NCI-H524 treated with DMSO at 0.1 percent for 48 hours (cell line): Measurements from ENCODE around the gene SMTN.
"Not testable (repeated sequence)": the region's sequence is repeated elsewhere in the genome, so short reads cannot be mapped to it uniquely, and the experiment has no call there.

Experiments
- DNase-seq: peaks from one replicate; lab custom pipeline; 2025; lab: John Stamatoyannopoulos, UW

SMTN gene

GRCh38 chr22:31073125-31073524 lies 8.0 kb upstream of the SMTN start:
- not testable (repeated sequence) for DNase-seq

- DNase-seq, result not testable (repeated sequence)
Measured at GRCh38 chr22:31073545-31074145, 7.5 kb upstream of the SMTN start.

GRCh38 chr22:31075961-31076360 lies 5.2 kb upstream of the SMTN start:
- DNase-seq, result no peak

GRCh38 chr22:31077681-31078080 lies 3.4 kb upstream of the SMTN start:
- no peak for DNase-seq

DNA sequence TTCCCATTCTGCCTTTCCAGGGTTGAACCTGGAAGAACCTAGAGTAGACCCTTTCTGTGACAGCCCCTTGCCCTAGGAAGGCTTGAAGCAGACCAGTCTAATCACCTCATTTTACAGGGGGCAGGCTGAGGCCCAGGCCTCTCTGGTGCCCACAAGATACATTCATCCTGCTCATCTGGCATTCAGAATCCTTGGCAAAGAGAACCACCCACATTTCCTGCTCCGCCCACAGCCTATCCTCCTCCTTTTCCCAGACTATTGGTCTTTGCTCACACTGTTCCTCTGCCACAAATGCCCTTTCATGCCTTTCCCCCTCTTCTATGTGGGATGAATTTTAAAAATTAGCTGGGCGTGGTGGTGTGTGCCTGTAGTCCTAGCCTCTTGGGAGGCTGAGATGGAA lies 2.7 kb upstream of the SMTN start:
- DNase-seq, result not testable (repeated sequence)

DNA sequence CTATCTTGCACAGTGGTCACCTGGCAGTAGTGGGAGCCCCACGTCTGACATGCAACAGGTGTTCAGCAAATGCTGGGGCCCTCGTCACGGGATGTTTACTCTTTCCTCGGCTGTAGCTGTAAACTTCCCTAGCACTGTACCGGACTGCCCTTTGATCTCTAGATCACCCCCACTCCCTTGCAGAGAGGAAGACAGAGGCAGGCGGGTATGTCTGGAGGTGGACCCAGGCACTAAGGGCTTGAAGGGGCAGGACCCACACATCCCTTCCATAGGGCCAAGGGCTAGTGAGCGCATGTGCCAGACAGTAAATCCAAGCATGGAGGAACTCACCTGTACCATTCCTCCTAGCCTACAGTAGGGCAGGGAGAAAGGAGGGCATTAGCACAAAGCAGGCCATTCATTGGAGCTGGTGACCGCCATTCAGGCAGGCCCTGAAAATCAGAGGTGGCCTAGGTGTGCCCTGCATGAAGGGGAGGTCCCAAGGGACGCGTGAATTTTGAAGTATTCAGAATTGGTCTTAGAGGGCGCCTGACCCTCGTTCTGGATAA lies 1.9 kb upstream of the SMTN start:
- no peak for DNase-seq

DNA sequence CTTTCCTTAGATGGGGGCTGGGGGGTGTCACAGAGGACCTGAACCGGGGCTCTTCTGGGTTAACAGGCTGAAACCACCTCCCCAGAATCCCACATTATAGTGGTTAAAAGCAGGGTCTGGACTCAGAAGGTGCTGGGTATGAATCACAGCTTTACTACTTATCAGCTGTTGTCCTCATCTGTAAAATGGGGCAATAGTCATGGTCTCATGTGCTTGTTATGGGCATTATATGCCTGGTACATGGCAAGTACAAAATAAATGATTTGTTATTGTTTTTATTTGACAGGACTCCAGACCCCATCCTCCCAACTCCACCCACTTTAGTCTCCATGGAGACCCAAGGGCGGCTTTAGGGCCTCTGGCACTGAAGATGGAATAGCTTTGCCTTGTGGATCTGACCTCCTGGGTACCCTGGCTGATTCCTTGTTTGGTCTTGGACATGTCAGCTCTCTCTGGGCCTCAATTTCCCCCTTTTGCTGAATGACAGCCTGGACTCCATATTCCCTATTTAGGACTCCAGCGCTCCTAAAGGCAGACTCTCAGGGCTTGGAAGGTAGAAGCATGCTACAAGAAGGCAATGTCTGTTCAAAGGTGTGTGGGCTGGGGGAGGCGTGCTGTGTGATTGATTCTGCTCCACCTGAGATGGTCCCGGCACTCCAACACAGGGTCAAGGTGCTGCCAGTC lies 812 bp upstream of the SMTN start:
- DNase-seq, result no peak

DNA sequence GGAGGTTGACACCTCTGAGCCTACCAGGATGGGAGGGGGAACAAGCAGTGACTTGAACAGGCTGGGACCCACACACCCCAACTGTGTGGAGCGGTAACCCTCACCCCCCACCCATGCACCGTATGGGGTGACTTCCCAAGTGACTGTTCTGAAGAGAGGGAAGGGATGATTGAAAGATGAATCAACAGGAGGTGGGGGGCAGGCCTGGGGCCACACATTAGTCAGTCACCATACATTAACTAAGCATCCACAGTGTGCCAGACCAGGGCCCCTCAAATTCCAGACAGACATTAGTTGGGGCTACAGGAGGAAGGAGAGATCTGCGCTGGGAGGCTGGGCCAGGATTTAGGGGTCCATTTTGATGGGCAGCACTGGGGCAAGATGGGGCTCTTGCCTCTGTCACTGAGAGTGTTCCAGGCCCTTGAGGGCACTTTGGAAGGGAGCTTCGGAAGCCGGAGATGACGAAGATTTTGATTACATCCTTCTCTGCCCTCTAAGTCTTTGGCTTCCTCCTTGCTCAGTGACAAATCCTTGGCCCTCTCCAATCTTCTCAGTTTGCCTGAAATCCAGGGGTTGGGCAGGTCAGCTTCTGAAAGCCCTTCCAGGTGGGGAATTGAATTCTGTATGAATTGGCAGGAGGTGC lies 966 bp downstream of the SMTN start:
- DNase-seq, result no peak

DNA sequence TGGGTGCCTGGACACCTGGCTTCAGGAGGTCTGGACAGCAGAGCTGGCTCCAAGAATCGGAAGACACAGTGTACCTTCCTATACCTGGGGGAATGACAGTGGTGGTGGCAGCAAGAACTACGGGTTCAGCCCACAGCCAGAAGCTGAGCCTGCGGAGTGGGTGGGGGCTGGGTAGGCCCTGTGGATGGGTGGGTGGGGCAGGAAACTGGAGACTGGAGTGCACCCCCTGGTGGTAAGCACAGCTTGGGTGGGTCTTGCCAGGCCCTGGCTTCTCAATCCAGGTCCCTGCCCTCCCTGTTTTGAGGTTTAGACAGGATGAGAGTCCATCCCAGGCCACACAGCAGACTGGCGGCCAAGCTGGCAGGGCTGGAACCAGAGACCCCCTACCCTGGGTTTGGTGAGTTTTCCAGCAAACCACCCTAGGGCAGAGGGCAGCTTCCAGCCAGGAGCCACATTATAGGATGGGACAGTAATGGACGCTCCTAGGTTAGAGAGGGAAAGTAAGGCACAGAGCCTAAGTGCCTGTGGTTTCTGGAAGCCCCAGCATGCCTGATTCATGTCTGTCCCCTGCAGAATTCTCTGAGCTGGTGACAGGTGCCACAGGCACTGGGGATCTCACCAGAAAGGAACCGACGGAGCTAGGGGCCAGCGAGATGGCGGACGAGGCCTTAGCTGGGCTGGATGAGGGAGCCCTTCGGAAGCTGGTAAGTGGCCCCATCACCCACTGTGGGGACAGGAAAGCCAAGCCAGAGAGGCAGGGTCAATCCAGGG lies 1.7 kb downstream of the SMTN start:
- no peak for DNase-seq

- DNase-seq, result no peak
Measured at GRCh38 chr22:31083377-31083768, 2.3 kb downstream of the SMTN start.

DNA sequence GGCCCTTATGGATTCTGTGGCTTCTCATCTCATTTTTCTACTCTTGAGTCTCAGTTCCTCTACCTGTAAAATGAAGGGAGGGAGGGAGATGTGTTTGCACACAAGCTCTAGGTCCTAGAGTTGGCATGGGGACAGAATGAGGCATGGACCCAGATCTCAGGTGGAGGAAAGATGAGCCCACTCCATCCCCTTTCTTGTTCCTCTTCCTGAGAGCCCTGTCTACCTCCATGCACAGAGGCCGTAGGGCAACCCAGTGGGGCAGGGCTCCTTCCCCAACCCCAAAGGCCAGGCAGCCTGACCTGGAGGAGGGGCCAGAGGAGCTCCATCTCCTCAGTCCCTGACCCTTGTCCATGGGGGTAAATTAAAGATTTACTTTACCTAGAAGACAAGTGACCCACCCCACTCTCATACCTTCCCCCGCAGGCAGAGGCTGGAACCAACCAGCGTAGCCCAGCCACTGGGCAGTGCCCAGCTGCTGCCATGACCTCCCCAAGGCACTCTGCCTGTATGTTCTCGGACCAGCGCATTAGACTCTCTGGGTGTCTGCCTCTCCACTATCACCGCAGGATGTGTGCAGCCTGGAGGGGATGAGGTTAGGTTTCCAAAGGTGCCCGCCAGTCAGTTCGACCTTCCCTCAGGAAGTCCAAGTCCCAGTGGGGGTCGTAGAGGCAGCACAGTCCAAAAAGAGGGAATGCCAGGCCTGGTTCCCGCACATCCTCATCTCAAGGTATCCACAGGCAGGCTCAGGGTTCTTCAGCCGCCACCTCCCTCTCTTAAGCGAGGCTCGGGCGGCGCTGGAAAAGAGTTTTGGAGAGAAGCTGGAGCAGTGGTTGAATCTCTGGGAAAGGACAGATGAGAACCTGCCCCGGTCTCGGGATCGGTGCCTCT lies 3.0 kb downstream of the SMTN start:
- DNase-seq, result no peak

- DNase-seq, result no peak
Measured at GRCh38 chr22:31084811-31085492, 3.8 kb downstream of the SMTN start.

- DNase-seq, result no peak
Measured at GRCh38 chr22:31085493-31085824, 4.3 kb downstream of the SMTN start.

DNA sequence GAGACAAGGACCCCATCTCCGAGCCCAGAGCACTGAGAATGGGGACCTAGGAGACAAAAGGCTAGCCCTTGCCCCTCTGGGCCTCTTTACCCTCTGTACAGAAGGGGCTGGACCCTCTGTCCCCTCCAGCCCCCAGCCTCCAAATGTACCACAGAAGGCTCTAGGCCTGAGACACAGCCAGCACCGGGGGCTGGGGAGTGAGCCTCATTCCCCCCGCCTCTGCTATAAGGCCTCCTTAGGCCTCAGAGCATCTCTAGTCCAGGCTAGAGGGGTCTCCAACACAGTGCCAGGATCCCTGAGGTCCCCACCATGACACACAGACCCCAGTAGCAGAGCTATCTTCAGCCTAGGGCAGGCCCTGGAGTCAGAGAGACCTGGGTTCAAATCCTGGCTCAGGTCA lies 4.8 kb downstream of the SMTN start:
- no peak for DNase-seq

DNA sequence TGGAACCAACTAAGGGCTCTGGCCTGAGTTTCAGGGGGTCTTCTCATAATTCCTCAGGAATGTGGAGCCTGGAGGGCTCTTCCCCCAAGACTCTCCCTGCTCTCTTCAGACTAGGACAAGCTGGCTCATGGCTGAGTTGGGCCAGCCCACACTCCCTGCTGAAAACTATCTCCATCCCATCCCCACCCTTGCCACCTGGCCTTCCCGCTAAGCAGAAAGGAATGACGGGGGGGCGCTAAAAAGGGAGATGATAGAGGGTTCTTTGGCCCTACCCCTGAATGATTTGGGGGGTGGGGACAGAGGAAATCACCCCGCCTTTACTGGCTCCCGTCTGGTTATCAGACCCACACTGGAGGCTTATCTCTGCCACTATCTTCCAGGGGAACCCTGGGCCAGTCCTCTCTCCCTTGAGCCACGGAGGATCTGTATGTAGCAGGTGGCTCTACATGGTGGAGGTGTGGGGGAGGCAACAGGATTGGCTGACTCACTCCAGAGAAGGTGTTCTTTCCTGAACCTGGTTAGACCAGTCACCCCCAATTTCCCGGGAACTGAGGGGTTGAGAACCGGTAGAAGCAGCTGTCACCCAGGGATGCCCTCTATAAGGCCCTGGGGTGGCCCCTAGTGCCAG lies 5.7 kb downstream of the SMTN start:
- no peak for DNase-seq

GRCh38 chr22:31087744-31088215 lies 6.7 kb downstream of the SMTN start:
- DNase-seq, result no peak

- no peak for DNase-seq
Measured at GRCh38 chr22:31088233-31088986, 7.3 kb downstream of the SMTN start.

GRCh38 chr22:31089160-31090100 lies 8.3 kb downstream of the SMTN start:
- no peak for DNase-seq
